Skeletal muscle cell (primary cell): ENCODE measurements around the gene PCDHB11.
"Not testable (repeated sequence)": the region's sequence is repeated elsewhere in the genome, so short reads cannot be mapped to it uniquely, and the experiment has no call there.

ENCODE experiments used
- DNase-seq: peaks from one replicate; pipeline ENCODE4 v3.0.0-alpha.2; 2010; ENCODE audit warnings: low read depth
- H3K4me3 ChIP-seq: 2 replicates; pipeline ENCODE4 v1.5.1; 2011; ENCODE audit warnings: low read depth, mild to moderate bottlenecking, control low read depth, low read length, moderate library complexity

PCDHB11 gene

DNA sequence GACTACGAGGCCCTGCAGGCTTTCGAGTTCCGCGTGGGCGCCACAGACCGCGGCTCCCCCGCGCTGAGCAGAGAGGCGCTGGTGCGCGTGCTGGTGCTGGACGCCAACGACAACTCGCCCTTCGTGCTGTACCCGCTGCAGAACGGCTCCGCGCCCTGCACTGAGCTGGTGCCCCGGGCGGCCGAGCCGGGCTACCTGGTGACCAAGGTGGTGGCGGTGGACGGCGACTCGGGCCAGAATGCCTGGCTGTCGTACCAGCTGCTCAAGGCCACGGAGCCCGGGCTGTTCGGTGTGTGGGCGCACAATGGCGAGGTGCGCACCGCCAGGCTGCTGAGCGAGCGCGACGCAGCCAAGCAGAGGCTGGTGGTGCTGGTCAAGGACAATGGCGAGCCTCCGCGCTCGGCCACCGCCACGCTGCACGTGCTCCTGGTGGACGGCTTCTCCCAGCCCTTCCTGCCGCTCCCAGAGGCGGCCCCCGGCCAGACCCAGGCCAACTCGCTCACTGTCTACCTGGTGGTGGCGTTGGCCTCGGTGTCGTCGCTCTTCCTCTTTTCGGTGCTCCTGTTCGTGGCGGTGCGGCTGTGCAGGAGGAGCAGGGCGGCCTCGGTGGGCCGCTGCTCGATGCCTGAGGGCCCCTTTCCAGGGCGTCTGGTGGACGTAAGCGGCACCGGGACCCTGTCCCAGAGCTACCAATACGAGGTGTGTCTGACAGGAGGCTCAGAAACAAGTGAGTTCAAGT is 15.1 kb upstream of the PCDHB11 start:
- not testable (repeated sequence) for DNase-seq, H3K4me3 ChIP-seq

DNA sequence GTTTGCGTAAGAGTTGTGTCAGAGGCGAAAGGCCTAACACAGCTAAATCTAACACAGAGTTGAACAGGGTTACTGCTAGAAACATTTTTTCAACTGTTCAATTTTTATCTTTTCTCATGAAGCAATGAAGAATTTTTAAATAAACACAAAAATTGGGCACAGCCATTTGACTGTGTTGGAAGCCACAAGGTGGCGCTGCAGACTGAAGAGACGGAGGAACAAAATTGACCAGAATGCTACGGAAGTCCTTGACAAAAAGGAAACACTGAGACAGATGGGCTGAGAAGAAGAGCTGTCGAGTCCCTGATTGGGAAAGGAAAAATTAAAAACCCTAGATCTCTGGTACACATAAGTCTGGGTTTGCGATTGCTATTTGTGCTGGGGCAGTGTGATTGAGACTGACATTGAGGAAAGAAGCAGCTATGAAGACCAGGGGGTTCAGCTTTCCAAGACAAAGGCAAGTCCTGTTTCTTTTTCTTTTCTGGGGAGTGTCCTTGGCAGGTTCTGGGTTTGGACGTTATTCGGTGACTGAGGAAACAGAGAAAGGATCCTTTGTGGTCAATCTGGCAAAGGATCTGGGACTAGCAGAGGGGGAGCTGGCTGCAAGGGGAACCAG is 12.4 kb upstream of the PCDHB11 start, which contains the start of gene PCDHB9:
TSS of gene PCDHB9 (plus strand) at position 265 of the 616 bp plus-strand sequence. CDS start at position 423, 158 bp downstream.
- DNase-seq = no peak

GRCh38 chr5:141188682-141189081 is 10.7 kb upstream of the PCDHB11 start:
- not testable (repeated sequence) for DNase-seq, H3K4me3 ChIP-seq

More for the DNA sequence above, 12.4 kb upstream of the PCDHB11 start, which contains the start of gene PCDHB9:
- H3K4me3 ChIP-seq = no peak within 1 kb of the TSS

DNA sequence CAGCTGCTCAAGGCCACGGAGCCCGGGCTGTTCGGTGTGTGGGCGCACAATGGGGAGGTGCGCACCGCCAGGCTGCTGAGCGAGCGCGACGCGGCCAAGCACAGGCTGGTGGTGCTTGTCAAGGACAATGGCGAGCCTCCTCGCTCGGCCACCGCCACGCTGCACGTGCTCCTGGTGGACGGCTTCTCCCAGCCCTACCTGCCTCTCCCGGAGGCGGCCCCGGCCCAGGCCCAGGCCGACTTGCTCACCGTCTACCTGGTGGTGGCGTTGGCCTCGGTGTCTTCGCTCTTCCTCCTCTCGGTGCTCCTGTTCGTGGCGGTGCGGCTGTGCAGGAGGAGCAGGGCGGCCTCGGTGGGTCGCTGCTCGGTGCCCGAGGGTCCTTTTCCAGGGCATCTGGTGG is 10.3 kb upstream of the PCDHB11 start:
- not testable (repeated sequence) for DNase-seq, H3K4me3 ChIP-seq

DNA sequence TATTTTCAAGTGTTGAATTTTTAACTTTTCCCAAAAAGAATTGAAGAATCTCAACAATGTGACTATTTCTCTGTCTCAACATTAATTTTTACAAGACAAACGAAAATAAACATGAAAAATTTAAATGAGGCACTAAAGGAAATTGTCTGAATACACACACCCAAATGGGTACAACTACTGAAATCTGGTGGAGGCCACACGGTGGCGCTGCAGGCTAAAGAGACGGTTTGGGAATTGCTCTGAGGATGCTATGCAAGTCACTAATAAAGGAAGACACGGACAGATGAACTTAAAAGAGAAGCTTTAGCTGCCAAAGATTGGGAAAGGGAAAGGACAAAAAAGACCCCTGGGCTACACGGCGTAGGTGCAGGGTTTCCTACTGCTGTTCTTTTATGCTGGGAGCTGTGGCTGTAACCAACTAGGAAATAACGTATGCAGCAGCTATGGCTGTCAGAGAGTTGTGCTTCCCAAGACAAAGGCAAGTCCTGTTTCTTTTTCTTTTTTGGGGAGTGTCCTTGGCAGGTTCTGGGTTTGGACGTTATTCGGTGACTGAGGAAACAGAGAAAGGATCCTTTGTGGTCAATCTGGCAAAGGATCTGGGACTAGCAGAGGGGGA is 7.2 kb upstream of the PCDHB11 start, which contains the start of gene PCDHB10:
TSS of gene PCDHB10 (plus strand) at position 244 of the 616 bp plus-strand sequence. CDS start at position 444, 200 bp downstream.
- peak within 1 kb of the TSS; percentile 17 for H3K4me3 ChIP-seq
- DNase-seq = no peak

DNA sequence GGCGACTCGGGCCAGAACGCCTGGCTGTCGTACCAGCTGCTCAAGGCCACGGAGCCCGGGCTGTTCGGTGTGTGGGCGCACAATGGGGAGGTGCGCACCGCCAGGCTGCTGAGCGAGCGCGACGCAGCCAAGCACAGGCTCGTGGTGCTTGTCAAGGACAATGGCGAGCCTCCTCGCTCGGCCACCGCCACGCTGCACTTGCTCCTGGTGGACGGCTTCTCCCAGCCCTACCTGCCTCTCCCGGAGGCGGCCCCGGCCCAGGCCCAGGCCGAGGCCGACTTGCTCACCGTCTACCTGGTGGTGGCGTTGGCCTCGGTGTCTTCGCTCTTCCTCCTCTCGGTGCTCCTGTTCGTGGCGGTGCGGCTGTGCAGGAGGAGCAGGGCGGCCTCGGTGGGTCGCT is 5.1 kb upstream of the PCDHB11 start:
- DNase-seq, H3K4me3 ChIP-seq: not testable (repeated sequence)

DNA sequence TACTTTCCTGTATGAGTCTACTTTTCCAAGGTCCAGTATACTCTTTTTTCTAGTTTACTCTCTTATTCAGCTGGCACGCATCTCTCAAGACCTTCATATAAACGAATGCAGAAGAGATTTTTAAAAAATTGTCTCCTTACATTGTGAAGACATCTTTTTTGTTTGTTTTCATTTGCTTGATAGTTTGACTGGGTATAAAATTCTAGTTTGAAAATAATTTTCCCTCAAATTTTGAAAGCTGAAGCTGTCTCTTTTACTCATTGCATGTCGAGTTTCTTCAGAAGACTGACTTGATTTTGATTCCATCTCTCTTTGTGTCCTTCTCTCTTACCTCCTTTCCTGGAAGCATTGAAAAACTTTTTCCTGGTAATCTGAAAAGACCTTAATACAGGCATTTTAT is 3.1 kb upstream of the PCDHB11 start:
- no peak for DNase-seq
- H3K4me3 ChIP-seq = no peak overlapping the region

- H3K4me3 ChIP-seq, DNase-seq: not testable (repeated sequence)
Observed at GRCh38 chr5:141201126-141201525, 1.7 kb downstream of the PCDHB11 start.

- H3K4me3 ChIP-seq, DNase-seq: not testable (repeated sequence)
Observed at GRCh38 chr5:141201646-141202045, 2.2 kb downstream of the PCDHB11 start.

DNA sequence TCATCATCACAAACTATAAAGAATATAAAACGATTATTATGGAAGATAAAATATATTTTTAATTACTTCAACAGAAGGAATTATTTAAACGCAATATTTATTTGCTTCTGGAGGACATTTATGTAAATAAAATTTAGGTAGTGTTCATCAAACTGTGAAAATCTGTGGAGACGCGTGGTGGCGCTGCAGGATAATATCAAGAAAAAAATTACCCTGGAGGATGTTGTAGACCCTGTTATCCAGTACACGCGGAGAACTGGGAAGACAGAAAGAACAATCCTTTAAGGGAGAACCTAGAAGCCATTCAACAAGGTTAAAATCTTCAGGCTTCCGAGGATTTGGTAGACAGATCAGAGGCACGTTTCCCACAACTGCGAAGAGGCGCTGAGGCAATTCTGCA is 9.1 kb downstream of the PCDHB11 start, which contains the start of gene PCDHB12:
TSS of gene PCDHB12 (plus strand) at position 242 of the 400 bp plus-strand sequence. CDS start 189 bp downstream, outside the sequence.
- peak within 1 kb of the TSS; percentile 10 for H3K4me3 ChIP-seq
- DNase-seq = no peak

- not testable (repeated sequence) for DNase-seq, H3K4me3 ChIP-seq
Observed at GRCh38 chr5:141210281-141210680, 10.9 kb downstream of the PCDHB11 start.

DNA sequence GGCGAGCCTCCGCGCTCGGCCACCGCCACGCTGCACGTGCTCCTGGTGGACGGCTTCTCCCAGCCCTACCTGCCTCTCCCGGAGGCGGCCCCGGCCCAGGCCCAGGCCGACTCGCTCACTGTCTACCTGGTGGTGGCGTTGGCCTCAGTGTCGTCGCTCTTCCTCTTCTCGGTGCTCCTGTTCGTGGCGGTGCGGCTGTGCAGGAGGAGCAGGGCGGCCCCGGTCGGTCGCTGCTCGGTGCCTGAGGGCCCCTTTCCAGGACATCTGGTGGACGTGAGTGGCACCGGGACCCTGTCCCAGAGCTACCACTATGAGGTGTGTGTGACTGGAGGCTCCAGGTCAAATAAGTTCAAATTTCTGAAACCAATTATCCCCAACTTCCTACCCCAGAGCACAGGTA is 11.4 kb downstream of the PCDHB11 start:
- not testable (repeated sequence) for DNase-seq, H3K4me3 ChIP-seq

DNA sequence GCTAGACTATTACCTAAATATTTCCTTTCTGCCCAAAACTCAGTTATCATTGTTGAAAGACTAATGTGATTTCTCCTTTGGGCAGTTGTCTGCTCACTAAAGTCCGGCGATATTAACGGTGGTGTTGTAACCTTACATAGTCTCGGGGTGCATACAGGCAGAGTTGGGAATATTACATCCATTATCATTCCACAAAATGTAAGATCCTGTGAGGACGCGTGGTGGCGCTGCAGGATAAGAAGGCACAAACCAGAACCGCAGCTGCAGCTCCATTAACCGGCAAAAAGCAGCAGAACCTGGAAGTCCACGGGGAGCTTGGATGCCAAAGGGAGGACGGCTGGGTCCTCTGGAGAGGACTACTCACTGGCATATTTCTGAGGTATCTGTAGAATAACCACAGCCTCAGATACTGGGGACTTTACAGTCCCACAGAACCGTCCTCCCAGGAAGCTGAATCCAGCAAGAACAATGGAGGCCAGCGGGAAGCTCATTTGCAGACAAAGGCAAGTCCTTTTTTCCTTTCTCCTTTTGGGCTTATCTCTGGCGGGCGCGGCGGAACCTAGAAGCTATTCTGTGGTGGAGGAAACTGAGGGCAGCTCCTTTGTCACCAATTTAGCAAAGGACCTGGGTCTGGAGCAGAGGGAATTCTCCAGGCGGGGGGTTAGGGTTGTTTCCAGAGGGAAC is 14.4 kb downstream of the PCDHB11 start, which contains the start of gene PCDHB13:
TSS of gene PCDHB13 (plus strand) at position 264 of the 684 bp plus-strand sequence. CDS start at position 469, 205 bp downstream.
- not testable (repeated sequence) for H3K4me3 ChIP-seq, DNase-seq

GRCh38 chr5:141214583-141214982 is 15.2 kb downstream of the PCDHB11 start:
- H3K4me3 ChIP-seq, DNase-seq: not testable (repeated sequence)

DNA sequence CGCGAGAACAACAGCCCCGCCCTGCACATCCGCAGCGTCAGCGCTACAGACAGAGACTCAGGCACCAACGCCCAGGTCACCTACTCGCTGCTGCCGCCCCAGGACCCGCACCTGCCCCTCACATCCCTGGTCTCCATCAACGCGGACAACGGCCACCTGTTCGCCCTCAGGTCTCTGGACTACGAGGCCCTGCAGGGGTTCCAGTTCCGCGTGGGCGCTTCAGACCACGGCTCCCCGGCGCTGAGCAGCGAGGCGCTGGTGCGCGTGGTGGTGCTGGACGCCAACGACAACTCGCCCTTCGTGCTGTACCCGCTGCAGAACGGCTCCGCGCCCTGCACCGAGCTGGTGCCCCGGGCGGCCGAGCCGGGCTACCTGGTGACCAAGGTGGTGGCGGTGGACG is 16.1 kb downstream of the PCDHB11 start:
- H3K4me3 ChIP-seq, DNase-seq: not testable (repeated sequence)

- H3K4me3 ChIP-seq, DNase-seq: not testable (repeated sequence)
Observed at GRCh38 chr5:141216035-141216434, 16.6 kb downstream of the PCDHB11 start.

DNA sequence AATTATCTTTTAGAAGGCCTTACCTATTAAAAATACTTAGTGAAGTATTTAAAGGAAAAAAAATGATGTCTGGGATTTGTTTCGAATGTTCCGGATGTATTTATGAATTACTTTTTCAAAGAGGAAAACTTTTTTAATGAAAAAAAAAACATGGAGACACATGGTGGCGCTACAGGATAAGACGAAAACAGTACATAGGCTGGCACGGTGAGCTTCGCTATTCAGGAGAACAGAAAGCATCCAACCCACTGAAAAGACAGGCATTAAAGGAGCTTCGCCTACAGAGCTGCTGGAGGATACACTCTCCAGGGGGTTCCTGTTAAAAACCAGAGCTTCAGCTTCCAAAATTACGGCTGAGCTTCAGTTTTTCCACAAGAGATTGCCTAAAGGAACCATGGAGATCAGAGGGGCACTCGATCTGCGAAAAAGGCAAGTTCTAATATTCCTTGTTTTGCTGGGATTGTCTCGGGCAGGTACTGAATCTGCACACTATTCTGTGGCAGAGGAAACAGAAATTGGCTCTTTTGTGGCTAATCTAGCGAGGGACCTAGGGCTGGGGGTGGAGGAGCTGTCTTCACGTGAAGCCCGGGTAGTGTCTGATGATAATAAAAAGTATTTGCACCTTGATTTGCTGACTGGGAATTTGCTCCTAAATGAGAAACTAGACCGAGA is 23.8 kb downstream of the PCDHB11 start, which contains the start of gene PCDHB14:
TSS of gene PCDHB14 (plus strand) at position 232 of the 672 bp plus-strand sequence. CDS start at position 395, 163 bp downstream.
- H3K4me3 ChIP-seq = peak within 1 kb of the TSS; percentile 34
- no peak for DNase-seq

DNA sequence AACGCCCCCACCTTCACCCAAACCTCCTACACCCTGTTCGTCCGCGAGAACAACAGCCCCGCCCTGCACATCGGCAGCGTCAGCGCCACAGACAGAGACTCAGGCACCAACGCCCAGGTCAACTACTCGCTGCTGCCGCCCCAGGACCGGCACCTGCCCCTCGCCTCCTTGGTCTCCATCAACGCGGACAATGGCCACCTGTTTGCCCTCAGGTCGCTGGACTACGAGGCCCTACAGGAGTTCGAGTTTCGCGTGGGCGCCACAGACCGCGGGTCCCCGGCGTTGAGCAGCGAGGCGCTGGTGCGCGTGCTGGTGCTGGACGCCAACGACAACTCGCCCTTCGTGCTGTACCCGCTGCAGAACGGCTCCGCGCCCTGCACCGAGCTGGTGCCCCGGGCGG is 25.4 kb downstream of the PCDHB11 start:
- not testable (repeated sequence) for H3K4me3 ChIP-seq, DNase-seq

DNA sequence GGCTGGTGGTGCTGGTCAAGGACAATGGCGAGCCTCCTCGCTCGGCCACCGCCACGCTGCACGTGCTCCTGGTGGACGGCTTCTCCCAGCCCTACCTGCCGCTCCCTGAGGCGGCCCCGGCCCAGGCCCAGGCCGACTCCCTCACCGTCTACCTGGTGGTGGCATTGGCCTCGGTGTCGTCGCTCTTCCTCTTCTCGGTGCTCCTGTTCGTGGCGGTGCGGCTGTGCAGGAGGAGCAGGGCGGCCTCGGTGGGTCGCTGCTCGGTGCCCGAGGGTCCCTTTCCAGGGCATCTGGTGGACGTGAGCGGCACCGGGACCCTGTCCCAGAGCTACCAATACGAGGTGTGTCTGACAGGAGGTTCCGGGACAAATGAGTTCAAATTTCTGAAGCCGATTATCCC is 26.0 kb downstream of the PCDHB11 start:
- not testable (repeated sequence) for DNase-seq, H3K4me3 ChIP-seq
